ENCODE measurements around the gene XPNPEP2.
A peak's percentile ranks its signal among the peaks of the same experiment; 100 is the strongest.

The XPNPEP2 gene

DNA sequence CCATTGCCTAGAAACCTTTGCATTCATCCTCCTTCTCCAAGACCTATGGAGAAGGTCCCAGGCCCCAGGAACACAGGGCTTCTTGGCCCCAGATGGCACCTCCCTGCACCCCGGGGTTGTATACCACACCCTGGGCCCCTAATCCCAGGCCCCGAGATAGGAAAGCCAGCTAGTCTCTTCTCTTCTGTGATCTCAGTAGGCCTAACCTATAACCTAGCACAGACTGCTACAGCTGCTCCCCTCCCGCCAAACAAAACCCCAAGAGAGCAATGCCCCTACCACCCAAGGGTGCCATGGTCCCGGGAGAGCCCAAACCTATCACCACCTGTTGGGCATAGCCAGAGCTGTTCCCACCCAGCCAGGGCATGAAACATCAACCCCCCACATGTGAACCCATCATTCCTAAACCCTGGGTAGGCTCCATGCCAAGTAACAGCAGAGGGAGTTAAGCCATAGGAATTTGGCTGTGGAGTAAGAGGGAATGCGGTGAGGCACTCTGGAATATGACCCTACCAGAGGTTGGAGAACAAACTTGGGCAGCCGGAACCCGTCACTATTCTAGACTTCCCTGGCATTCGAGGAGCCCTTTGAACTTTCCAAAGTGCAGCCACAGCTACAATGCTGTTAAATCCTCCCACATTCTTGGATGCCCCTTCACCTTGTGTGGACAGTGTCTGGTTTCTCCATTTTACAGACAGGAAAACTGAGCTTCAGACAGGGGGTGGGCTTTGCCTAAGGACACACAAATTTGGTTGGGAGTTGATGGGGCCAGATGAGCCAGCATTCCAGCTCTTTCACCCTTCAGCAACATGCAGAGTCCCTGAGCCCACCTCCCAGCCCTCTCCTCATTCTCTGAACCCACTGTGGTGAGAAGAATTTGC is 30.0 kb downstream of the XPNPEP2 start:
- no peak for DNase-seq
- Mint-ChIP-seq H3K4me3 (peak overlapping the region; percentile 55 to 64), H3K27me3 (no peaks in the 10 kb centered on the region), H3K9me3 (no peaks in the 10 kb centered on the region), H3K36me3 (ENCODE audit: insufficient read depth) (peaks cover 11% of the 10 kb centered on the region), H3K4me1 (ENCODE audit: low read depth in 2 of 2) (peaks cover 37 to 43% of the 10 kb centered on the region in 2 donors), H3K27ac (peak overlapping the region; percentile 88 to 89)
- ATAC-seq (replicated peaks): no peak

GRCh38 chrX:129769467-129770154 is 30.8 kb downstream of the XPNPEP2 start:
- Mint-ChIP-seq H3K4me3 (peak overlapping the region; percentile 52 to 64), H3K36me3 (ENCODE audit: insufficient read depth) (peaks cover 15% of the 10 kb centered on the region), H3K27me3 (no peaks in the 10 kb centered on the region), H3K27ac (peak overlapping the region; percentile 35 to 88), H3K4me1 (ENCODE audit: low read depth in 2 of 2) (peaks cover 45 to 51% of the 10 kb centered on the region in 2 donors), H3K9me3 (no peaks in the 10 kb centered on the region)
- peak; percentile 75 for ATAC-seq (replicated peaks)
- peak; percentile 49 to 60 (median 53) for DNase-seq

- H3K4me1 Mint-ChIP-seq (ENCODE audit: low read depth in 2 of 2): peaks cover 51 to 56% of the 10 kb centered on the region in 2 donors
- no peak for DNase-seq
- peak overlapping the region; percentile 52 to 80 for H3K27ac Mint-ChIP-seq
- no peaks in the 10 kb centered on the region for H3K9me3 Mint-ChIP-seq
- H3K4me3 Mint-ChIP-seq: peak overlapping the region; percentile 51 to 65
- peak; percentile 18 for ATAC-seq (replicated peaks)
- peaks cover 18% of the 10 kb centered on the region for H3K36me3 Mint-ChIP-seq (ENCODE audit: insufficient read depth)
- no peaks in the 10 kb centered on the region for H3K27me3 Mint-ChIP-seq
Observed at GRCh38 chrX:129771266-129771995, 32.7 kb downstream of the XPNPEP2 start.

- Mint-ChIP-seq H3K27ac (peak overlapping the region; percentile 87 to 92), H3K4me1 (ENCODE audit: low read depth in 2 of 2) (peaks cover 58% of the 10 kb centered on the region in 2 donors), H3K36me3 (ENCODE audit: insufficient read depth) (peaks cover 21% of the 10 kb centered on the region), H3K27me3 (no peaks in the 10 kb centered on the region), H3K4me3 (peak overlapping the region; percentile 60 to 68), H3K9me3 (no peaks in the 10 kb centered on the region)
- peak; percentile 37 for ATAC-seq (replicated peaks)
- DNase-seq: peak; percentile 35 to 44 (median 39)
Observed at GRCh38 chrX:129772796-129773431, 34.1 kb downstream of the XPNPEP2 start.

GRCh38 chrX:129773649-129774458 is 35.1 kb downstream of the XPNPEP2 start:
- Mint-ChIP-seq H3K4me3 (peak overlapping the region; percentile 68 to 69), H3K27ac (peak overlapping the region; percentile 87 to 92), H3K27me3 (no peaks in the 10 kb centered on the region), H3K36me3 (ENCODE audit: insufficient read depth) (peaks cover 22% of the 10 kb centered on the region), H3K4me1 (ENCODE audit: low read depth in 2 of 2) (peaks cover 54 to 56% of the 10 kb centered on the region in 2 donors), H3K9me3 (no peaks in the 10 kb centered on the region)
- no peak for DNase-seq
- no peak for ATAC-seq (replicated peaks)

GRCh38 chrX:129777218-129778030 is 38.6 kb downstream of the XPNPEP2 start:
- ATAC-seq (replicated peaks): peak; percentile 36
- H3K9me3 Mint-ChIP-seq: no peaks in the 10 kb centered on the region
- DNase-seq: peak; percentile 59 to 63 (median 60)
- peaks cover 44 to 46% of the 10 kb centered on the region in 2 donors for H3K4me1 Mint-ChIP-seq (ENCODE audit: low read depth in 2 of 2)
- H3K27ac Mint-ChIP-seq: peak overlapping the region; percentile 85 to 95
- peak overlapping the region; percentile 95 to 99 for H3K4me3 Mint-ChIP-seq
- H3K36me3 Mint-ChIP-seq (ENCODE audit: insufficient read depth): peaks cover 54% of the 10 kb centered on the region
- no peaks in the 10 kb centered on the region for H3K27me3 Mint-ChIP-seq

GRCh38 chrX:129779086-129779672 is 40.4 kb downstream of the XPNPEP2 start:
- DNase-seq (no peak), ATAC-seq (replicated peaks) (no peak)
- no peaks in the 10 kb centered on the region for H3K27me3 Mint-ChIP-seq
- H3K9me3 Mint-ChIP-seq: no peaks in the 10 kb centered on the region
- H3K36me3 Mint-ChIP-seq (ENCODE audit: insufficient read depth): peaks cover 62% of the 10 kb centered on the region
- H3K4me1 Mint-ChIP-seq (ENCODE audit: low read depth in 2 of 2): peaks cover 41 to 45% of the 10 kb centered on the region in 2 donors
- H3K4me3 Mint-ChIP-seq: peak overlapping the region; percentile 95 to 99
- peak overlapping the region; percentile 85 to 93 for H3K27ac Mint-ChIP-seq

- H3K36me3 Mint-ChIP-seq (ENCODE audit: insufficient read depth): peaks cover 61% of the 10 kb centered on the region
- H3K27me3 Mint-ChIP-seq: no peaks in the 10 kb centered on the region
- DNase-seq: peak; percentile 48 to 59 (median 56)
- peak within 1 kb of the TSS; percentile 85 to 93 for H3K27ac Mint-ChIP-seq
- H3K4me1 Mint-ChIP-seq (ENCODE audit: low read depth in 2 of 2): peaks cover 37 to 40% of the 10 kb centered on the region in 2 donors
- H3K9me3 Mint-ChIP-seq: no peaks in the 10 kb centered on the region
- ATAC-seq (replicated peaks): peak; percentile 39
- peak within 1 kb of the TSS; percentile 95 to 99 for H3K4me3 Mint-ChIP-seq
Observed at GRCh38 chrX:129779747-129780146, 41.0 kb downstream of the XPNPEP2 start, which contains the start of gene SASH3. Gene SASH3, plus strand, starts transcription at chrX:129779949. Its CDS starts 149 bp downstream, at chrX:129780098.

DNA sequence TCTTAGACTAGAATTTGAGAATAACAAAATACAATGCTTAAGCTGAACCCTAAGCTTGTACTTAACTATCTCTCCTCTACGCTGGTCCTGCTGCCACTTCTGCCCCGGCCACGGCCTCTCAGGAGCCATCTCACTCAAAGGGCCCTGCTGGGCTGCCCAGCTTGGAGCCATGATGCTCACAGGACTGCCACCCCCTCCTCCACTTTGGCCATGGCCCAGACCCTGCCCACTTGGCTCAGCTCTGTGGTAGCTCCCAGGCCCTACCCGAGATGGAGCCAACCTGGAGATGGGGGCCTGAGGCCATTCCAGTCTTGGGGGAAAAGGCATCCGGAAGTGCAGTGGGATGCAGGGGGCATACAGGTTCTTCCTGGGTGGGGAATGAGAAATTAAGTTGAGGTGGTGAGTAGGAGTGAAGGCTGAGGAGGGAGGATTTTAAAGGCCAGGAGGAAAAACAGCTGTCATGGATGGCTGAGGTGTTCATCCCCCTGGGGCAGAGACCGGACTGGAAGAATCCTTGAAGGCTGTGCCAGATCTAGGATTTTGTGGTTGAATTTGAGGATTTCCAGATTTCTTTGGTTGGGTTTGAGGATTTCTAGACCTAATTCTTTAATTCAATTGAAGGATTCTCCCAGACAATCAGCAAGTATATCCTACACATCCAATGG is 41.8 kb downstream of the XPNPEP2 start:
- Mint-ChIP-seq H3K36me3 (ENCODE audit: insufficient read depth) (peaks cover 66% of the 10 kb centered on the region), H3K9me3 (no peaks in the 10 kb centered on the region), H3K4me1 (ENCODE audit: low read depth in 2 of 2) (peaks cover 38% of the 10 kb centered on the region in 2 donors), H3K27ac (peak overlapping the region; percentile 85 to 93), H3K27me3 (no peaks in the 10 kb centered on the region), H3K4me3 (peak overlapping the region; percentile 95 to 99)
- no peak for DNase-seq
- no peak for ATAC-seq (replicated peaks)

DNA sequence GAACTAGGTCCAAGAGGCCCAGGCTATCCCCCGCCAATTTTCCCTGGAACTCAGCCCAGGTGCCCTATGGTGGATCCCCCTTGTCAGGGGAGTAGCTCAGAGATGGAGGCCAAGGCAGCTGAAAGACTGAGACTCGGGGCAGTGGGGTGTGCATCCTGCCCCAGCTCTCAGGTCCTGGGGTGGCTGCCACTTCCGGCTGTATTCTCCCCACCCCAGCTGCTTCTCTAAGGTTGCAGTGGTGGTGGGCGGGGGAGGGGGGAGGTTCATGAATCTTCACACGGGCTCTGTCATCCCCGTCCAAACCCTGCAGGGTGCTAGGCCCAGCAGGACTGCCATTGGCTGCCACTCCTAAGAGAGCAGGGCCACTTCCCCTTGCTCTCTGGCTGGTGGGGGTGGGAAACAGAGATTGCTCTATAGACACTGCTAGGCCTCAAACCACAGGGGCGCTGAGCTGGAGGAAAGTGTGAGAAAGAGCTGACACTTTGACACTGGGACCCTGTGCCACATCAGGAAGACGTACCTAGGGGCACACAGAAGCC is 42.4 kb downstream of the XPNPEP2 start:
- H3K27me3 Mint-ChIP-seq: no peaks in the 10 kb centered on the region
- no peaks in the 10 kb centered on the region for H3K9me3 Mint-ChIP-seq
- H3K27ac Mint-ChIP-seq: peak overlapping the region; percentile 85 to 93
- peaks cover 72% of the 10 kb centered on the region for H3K36me3 Mint-ChIP-seq (ENCODE audit: insufficient read depth)
- peak; percentile 67 to 79 (median 76) for DNase-seq
- H3K4me1 Mint-ChIP-seq (ENCODE audit: low read depth in 2 of 2): peaks cover 43 to 44% of the 10 kb centered on the region in 2 donors
- peak; percentile 80 for ATAC-seq (replicated peaks)
- H3K4me3 Mint-ChIP-seq: peak overlapping the region; percentile 95 to 99
